Measurements from ENCODE around the gene SNORC.
A peak's percentile ranks its signal among the peaks of the same experiment; 100 is the strongest.

SNORC gene

GRCh38 chr2:232898592-232899543, 28.8 kb downstream of the SNORC start:
- 100% methylated on average over 1 of the region's 18 CpGs; no CpG with 5 or more reads in 1 of the 2 donors for WGBS, 2 donors (ENCODE audit: extremely low coverage in 2 of 2, insufficient read length in 2 of 2, insufficient replicate concordance in 1 of 2)
- Histone ChIP-seq H3K27me3 (ENCODE audit: control insufficient read depth in 3 of 3, insufficient read depth in 3 of 3, low read depth in 1 of 3, low read length in 3 of 3) (peaks cover 0 to 5% (median 0%) of the 10 kb centered on the region in 3 experiments), H3K23ac (ENCODE audit: low read depth, low read length, poor library complexity) (peak overlapping the region; percentile 30), H3K4me1 (ENCODE audit: control insufficient read depth in 2 of 2, insufficient read depth in 1 of 2, low read depth in 1 of 2, low read length in 2 of 2) (peaks cover 17% of the 10 kb centered on the region in 2 donors), H3K4me2 (ENCODE audit: insufficient read depth, low read length, poor library complexity, severe bottlenecking) (no peak overlapping the region), H2BK5ac (ENCODE audit: low read length) (no peak overlapping the region), H3K4me3 (ENCODE audit: low read length in 2 of 2) (no peak overlapping the region), H2BK12ac (ENCODE audit: low read length) (peak overlapping the region; percentile 25), H3K79me1 (ENCODE audit: low read depth, low read length) (no peaks in the 10 kb centered on the region), H3K14ac (ENCODE audit: low read length) (peak overlapping the region; percentile 83), H3K18ac (ENCODE audit: low read length) (peak overlapping the region; percentile 11), H3K27ac (replicated peaks; ENCODE audit: low read length) (no peak overlapping the region), H3K4ac (ENCODE audit: low read length) (peak overlapping the region; percentile 26), H3K36me3 (replicated peaks in 1 of 2; ENCODE audit: control insufficient read depth in 2 of 2, insufficient read depth in 2 of 2, low read length in 2 of 2) (no peaks in the 10 kb centered on the region), H3K9ac (ENCODE audit: low read depth, low read length, poor library complexity) (peak overlapping the region; percentile 36), H3K9me3 (replicated peaks in 1 of 2; ENCODE audit: control insufficient read depth in 2 of 2, insufficient read depth in 1 of 2, low read depth in 1 of 2, low read length in 2 of 2) (peaks cover 0 to 2% of the 10 kb centered on the region in 2 donors), H4K91ac (ENCODE audit: low read depth, low read length, poor library complexity) (peak overlapping the region; percentile 61), H2BK15ac (ENCODE audit: low read length) (peak overlapping the region; percentile 46), H2AK5ac (ENCODE audit: low read depth, low read length) (no peak overlapping the region), H4K8ac (ENCODE audit: low read depth, low read length) (no peak overlapping the region), H2BK120ac (ENCODE audit: low read depth, low read length) (no peak overlapping the region), H2AFZ (ENCODE audit: low read length) (peak overlapping the region; percentile 10)
- DNase-seq (ENCODE audit: low spot score), result no peak

GRCh38 chr2:232900811-232901735, 31.0 kb downstream of the SNORC start:
- Histone ChIP-seq H2AK5ac (ENCODE audit: low read depth, low read length) (peak overlapping the region; percentile 72), H2BK15ac (ENCODE audit: low read length) (peak overlapping the region; percentile 3), H3K4me3 (ENCODE audit: low read length in 2 of 2) (no peak overlapping the region), H2BK5ac (ENCODE audit: low read length) (peak overlapping the region; percentile 56), H3K79me1 (ENCODE audit: low read depth, low read length) (no peaks in the 10 kb centered on the region), H3K4me2 (ENCODE audit: insufficient read depth, low read length, poor library complexity, severe bottlenecking) (no peak overlapping the region), H3K27me3 (ENCODE audit: control insufficient read depth in 3 of 3, insufficient read depth in 3 of 3, low read depth in 1 of 3, low read length in 3 of 3) (peaks cover 0 to 5% (median 0%) of the 10 kb centered on the region in 3 experiments), H4K8ac (ENCODE audit: low read depth, low read length) (no peak overlapping the region), H3K27ac (replicated peaks; ENCODE audit: low read length) (no peak overlapping the region), H3K14ac (ENCODE audit: low read length) (peak overlapping the region; percentile 73), H3K18ac (ENCODE audit: low read length) (peak overlapping the region; percentile 92), H2BK120ac (ENCODE audit: low read depth, low read length) (no peak overlapping the region), H2BK12ac (ENCODE audit: low read length) (no peak overlapping the region), H3K4ac (ENCODE audit: low read length) (no peak overlapping the region), H4K91ac (ENCODE audit: low read depth, low read length, poor library complexity) (no peak overlapping the region), H3K4me1 (ENCODE audit: control insufficient read depth in 2 of 2, insufficient read depth in 1 of 2, low read depth in 1 of 2, low read length in 2 of 2) (peaks cover 17% of the 10 kb centered on the region in 2 donors), H3K23ac (ENCODE audit: low read depth, low read length, poor library complexity) (peak overlapping the region; percentile 67), H3K36me3 (replicated peaks in 1 of 2; ENCODE audit: control insufficient read depth in 2 of 2, insufficient read depth in 2 of 2, low read length in 2 of 2) (no peaks in the 10 kb centered on the region), H3K9me3 (replicated peaks in 1 of 2; ENCODE audit: control insufficient read depth in 2 of 2, insufficient read depth in 1 of 2, low read depth in 1 of 2, low read length in 2 of 2) (peaks cover 0 to 4% of the 10 kb centered on the region in 2 donors), H2AFZ (ENCODE audit: low read length) (peak overlapping the region; percentile 80), H3K9ac (ENCODE audit: low read depth, low read length, poor library complexity) (peak overlapping the region; percentile 10)
- no peak for DNase-seq (ENCODE audit: low spot score)
- WGBS, 2 donors (ENCODE audit: extremely low coverage in 2 of 2, insufficient read length in 2 of 2, insufficient replicate concordance in 1 of 2), result no CpG with 5 or more reads among the region's 43 CpGs

- H3K27ac ChIP-seq (replicated peaks; ENCODE audit: low read length), result no peak overlapping the region
- peak overlapping the region; percentile 32 for H3K9ac ChIP-seq (ENCODE audit: low read depth, low read length, poor library complexity)
- no peak overlapping the region for H3K4ac ChIP-seq (ENCODE audit: low read length)
- no peaks in the 10 kb centered on the region for H3K79me1 ChIP-seq (ENCODE audit: low read depth, low read length)
- no peak overlapping the region for H3K4me2 ChIP-seq (ENCODE audit: insufficient read depth, low read length, poor library complexity, severe bottlenecking)
- no peaks in the 10 kb centered on the region for H3K36me3 ChIP-seq (replicated peaks in 1 of 2; ENCODE audit: control insufficient read depth in 2 of 2, insufficient read depth in 2 of 2, low read length in 2 of 2)
- no peak overlapping the region for H3K14ac ChIP-seq (ENCODE audit: low read length)
- no peak overlapping the region for H3K4me3 ChIP-seq (ENCODE audit: low read length in 2 of 2)
- peaks cover 0 to 4% of the 10 kb centered on the region in 2 donors for H3K9me3 ChIP-seq (replicated peaks in 1 of 2; ENCODE audit: control insufficient read depth in 2 of 2, insufficient read depth in 1 of 2, low read depth in 1 of 2, low read length in 2 of 2)
- H2BK120ac ChIP-seq (ENCODE audit: low read depth, low read length), result no peak overlapping the region
- peak overlapping the region; percentile 80 for H2AFZ ChIP-seq (ENCODE audit: low read length)
- H2BK15ac ChIP-seq (ENCODE audit: low read length), result peak overlapping the region; percentile 3
- H3K18ac ChIP-seq (ENCODE audit: low read length), result peak overlapping the region; percentile 92
- H3K27me3 ChIP-seq (ENCODE audit: control insufficient read depth in 3 of 3, insufficient read depth in 3 of 3, low read depth in 1 of 3, low read length in 3 of 3), result peaks cover 0 to 5% (median 0%) of the 10 kb centered on the region in 3 experiments
- H3K23ac ChIP-seq (ENCODE audit: low read depth, low read length, poor library complexity), result peak overlapping the region; percentile 67
- no CpG with 5 or more reads among the region's 28 CpGs for WGBS, 2 donors (ENCODE audit: extremely low coverage in 2 of 2, insufficient read length in 2 of 2, insufficient replicate concordance in 1 of 2)
- peak overlapping the region; percentile 56 for H2BK5ac ChIP-seq (ENCODE audit: low read length)
- peak overlapping the region; percentile 72 for H2AK5ac ChIP-seq (ENCODE audit: low read depth, low read length)
- no peak overlapping the region for H4K91ac ChIP-seq (ENCODE audit: low read depth, low read length, poor library complexity)
- H2BK12ac ChIP-seq (ENCODE audit: low read length), result peak overlapping the region; percentile 28
- H4K8ac ChIP-seq (ENCODE audit: low read depth, low read length), result no peak overlapping the region
- DNase-seq (ENCODE audit: low spot score), result no peak
- H3K4me1 ChIP-seq (ENCODE audit: control insufficient read depth in 2 of 2, insufficient read depth in 1 of 2, low read depth in 1 of 2, low read length in 2 of 2), result peaks cover 17% of the 10 kb centered on the region in 2 donors
These were observed 31.9 kb downstream of the SNORC start for GRCh38 chr2:232901736-232902578.

Measured in neuronal stem cell (in vitro differentiated cells).